GM12801 (cell line): ENCODE data around the gene TM7SF2.

Experiments used
- TF ChIP-seq, protein P1 (sequence below): IDR thresholded peaks from one replicate; pipeline ENCODE4 v1.5.1; 2011; ENCODE audit warnings: control low read depth; ENCODE audit not compliant: insufficient read length; ENCODE audit errors: extremely low read depth

TM7SF2 gene

DNA sequence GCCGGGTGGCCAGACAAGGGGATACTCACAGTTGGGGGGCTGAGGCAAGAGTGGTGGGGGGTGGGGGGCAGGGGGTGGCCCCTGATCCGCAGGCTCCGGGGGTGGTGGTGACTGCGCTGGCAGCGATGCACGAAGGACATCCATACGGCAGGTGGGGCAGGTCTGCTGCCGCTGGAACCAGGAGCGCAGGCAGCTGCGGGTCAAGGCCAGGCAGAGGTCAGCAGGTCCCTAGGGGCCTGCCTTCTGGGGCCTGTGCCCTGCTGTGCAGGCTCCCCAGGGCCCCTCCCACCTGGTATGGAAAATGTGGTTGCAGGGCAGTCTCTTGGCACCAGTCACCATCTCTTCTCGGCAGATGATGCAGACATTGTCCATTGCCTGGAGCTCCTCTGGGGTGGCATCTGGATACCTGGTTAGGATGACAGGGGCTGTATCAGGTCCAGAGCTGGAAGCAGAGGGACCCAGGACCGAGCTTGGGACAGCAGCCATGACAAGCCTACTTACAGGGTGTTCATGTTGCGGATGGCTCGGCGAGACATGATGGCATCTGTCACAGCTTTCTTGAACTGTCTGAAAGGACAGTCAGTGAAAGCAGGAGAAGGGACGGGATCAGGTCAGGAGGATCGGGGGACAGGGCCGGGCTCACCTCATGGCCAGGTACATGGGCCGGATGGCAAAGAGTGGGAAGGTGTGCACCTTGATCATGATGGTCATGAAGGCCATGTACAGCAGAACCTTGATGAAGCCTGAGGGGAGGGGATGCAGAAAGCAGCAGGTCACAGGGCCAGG, 19.2 kb downstream of the TM7SF2 start:
- TF ChIP-seq, protein P1, sequence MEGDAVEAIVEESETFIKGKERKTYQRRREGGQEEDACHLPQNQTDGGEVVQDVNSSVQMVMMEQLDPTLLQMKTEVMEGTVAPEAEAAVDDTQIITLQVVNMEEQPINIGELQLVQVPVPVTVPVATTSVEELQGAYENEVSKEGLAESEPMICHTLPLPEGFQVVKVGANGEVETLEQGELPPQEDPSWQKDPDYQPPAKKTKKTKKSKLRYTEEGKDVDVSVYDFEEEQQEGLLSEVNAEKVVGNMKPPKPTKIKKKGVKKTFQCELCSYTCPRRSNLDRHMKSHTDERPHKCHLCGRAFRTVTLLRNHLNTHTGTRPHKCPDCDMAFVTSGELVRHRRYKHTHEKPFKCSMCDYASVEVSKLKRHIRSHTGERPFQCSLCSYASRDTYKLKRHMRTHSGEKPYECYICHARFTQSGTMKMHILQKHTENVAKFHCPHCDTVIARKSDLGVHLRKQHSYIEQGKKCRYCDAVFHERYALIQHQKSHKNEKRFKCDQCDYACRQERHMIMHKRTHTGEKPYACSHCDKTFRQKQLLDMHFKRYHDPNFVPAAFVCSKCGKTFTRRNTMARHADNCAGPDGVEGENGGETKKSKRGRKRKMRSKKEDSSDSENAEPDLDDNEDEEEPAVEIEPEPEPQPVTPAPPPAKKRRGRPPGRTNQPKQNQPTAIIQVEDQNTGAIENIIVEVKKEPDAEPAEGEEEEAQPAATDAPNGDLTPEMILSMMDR = no peak

- TF ChIP-seq, protein P1 = no peak
Measured at GRCh38 chr11:65131417-65131776, 19.7 kb downstream of the TM7SF2 start.

DNA sequence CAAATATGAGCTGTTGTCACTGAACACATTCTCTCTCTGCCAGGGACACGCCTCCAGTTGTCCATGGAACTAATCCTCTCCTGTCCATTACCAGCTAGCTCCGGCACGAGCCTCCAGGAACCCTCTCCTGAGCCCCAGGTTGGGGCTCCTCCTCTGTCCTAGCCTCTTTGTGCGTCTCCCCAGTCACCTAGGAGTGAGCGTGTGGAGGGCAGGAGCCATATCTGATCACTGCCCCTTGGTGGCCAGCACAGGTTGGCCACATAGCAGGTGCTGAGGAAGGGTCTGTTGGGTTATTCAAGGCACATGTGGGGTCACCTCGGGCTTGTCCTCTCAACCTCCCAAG, 20.2 kb downstream of the TM7SF2 start:
- TF ChIP-seq, protein P1 = no peak

- TF ChIP-seq, protein P1 = no peak
Measured at GRCh38 chr11:65132238-65132987, 20.7 kb downstream of the TM7SF2 start.

DNA sequence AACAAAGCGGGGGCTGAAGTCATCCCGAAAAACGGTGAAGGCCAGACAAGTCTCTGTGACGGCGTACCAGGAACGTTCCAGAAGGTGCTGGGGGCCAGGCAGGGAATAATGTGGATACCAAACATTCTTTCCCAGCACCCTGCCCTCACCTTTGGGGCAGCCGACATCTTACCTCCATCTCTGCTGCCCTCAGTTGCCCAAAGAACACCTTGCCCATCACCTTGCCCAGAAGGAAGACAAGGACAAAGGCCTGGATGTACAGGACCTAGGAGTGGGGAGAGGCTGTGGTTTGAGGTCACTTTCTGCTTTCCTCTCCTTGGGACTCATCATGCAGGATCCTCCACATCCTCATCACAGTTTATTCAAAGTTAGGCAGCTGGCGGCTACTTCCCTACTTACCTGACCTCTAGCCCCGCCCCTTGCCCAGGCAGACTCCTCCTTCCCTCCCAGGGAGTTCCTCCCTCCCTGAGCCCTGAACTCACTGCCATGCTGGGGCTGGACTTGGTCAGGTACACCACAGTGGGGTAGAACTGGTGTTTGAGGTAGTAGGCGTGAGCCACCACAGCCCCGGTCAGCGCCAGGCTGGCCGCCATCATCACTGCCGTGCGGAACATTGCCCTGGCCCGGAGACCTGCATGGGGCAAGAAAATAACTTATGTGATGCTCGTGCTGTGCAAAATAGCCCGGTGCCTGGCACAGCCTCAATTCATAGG, 21.5 kb downstream of the TM7SF2 start:
- TF ChIP-seq, protein P1 = no peak

DNA sequence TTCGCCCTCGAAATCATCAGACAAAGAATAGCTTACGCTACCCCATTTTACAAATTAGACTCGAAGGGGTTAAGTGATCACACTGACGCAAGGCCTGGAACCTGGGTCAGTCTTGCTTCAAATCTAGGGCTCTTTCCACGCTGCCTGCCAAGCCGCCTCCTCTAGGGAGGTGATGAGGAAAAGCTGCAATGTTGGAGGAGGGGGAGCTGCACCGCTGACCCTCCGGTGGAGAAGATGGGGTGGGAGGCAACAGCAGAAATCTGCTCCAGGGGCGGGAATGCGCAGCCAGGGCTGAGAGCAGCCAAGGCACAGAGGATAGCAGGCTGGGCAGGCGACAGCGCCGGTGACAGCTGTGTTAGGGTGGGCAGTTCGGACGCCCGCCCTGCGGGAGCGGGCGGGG, 22.1 kb downstream of the TM7SF2 start:
- TF ChIP-seq, protein P1 = no peak

DNA sequence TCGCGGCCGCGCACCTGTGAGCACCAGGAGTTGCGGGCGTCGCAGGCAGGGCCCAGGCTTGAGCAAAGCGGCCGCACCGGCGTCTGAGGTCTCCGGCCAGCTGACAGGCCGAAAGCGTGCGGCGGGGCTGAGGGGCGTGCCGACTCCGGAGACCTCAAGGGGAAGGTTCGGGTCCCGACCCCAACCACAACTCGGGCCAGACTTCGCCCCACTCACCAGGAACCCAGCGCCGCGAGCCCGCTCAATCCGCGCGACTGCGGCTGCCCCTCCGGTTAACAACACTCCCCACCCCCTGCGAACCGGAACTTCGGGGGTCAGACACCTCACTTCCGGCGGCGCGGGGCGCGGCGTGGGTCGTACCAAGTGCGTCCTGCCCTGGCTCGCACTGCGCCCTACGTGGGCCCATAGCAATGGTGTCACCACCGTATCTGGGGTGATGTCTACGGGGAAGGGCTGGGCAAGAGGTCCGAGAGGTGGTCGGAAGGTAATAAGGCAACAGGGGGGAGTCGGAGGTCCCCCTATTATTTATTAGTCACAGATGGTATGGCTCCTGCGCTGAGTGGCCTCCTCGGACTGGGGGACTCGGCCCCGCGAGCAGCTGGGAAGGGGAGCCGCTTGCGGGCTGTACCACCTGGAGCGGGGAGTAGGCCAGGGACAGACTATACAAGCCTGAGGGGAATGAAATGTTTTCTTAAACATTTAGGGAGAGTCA, 22.7 kb downstream of the TM7SF2 start, which contains the start of gene SYVN1:
TSS of gene SYVN1 (minus strand) at position 280 of the 712 bp plus-strand sequence. CDS start 918 bp downstream, outside the sequence.
- TF ChIP-seq, protein P1 = no peak
